OCI-LY3 (cell line): ENCODE results near the gene UMAD1.

Experiments used
- H2AFZ ChIP-seq: fragments of 200-600, 300-600 bp; shearing (Covaris generic); 2 replicates; pipeline ENCODE4 v1.6.0; 2014; ENCODE audit warnings: antibody characterized with exemption, low read depth, low read length
- H3K27ac ChIP-seq: fragments of 200-600, 300-600 bp; sonication (generic); 2 replicates; pipeline ENCODE4 v1.5.1; 2014; ENCODE audit warnings: mild to moderate bottlenecking, low read length, moderate library complexity, mixed read lengths
- H3K27me3 ChIP-seq: fragments of 200-600, 300-600 bp; sonication (generic); 2 replicates; pipeline ENCODE4 v1.6.1; 2014; ENCODE audit warnings: low read depth, low read length, mixed read lengths
- H3K36me3 ChIP-seq: fragments of 200-600, 300-600 bp; sonication (generic); replicated peaks from 2 replicates; pipeline ENCODE3; 2014; ENCODE audit warnings: low read depth, low read length, mixed read lengths
- H3K4me1 ChIP-seq: fragments of 300-600, 200-600 bp; sonication (generic); 2 replicates; pipeline ENCODE4 v1.6.1; 2014; ENCODE audit warnings: low read length, mixed read lengths
- H3K4me2 ChIP-seq: fragments of 200-600, 300-600 bp; sonication (generic); 2 replicates; pipeline ENCODE4 v1.6.1; 2014; ENCODE audit warnings: low read length, mixed read lengths
- H3K4me3 ChIP-seq: fragments of 300-600, 200-600 bp; sonication (generic); 2 replicates; pipeline ENCODE4 v1.5.1; 2014; ENCODE audit warnings: antibody characterized with exemption, mild to moderate bottlenecking, low read length, moderate library complexity
- H3K79me2 ChIP-seq: fragments of 300-600, 200-600 bp; shearing (Covaris generic); 2 replicates; pipeline ENCODE4 v1.6.1; 2014; ENCODE audit warnings: mild to moderate bottlenecking, low read length, mixed read lengths
- H3K9ac ChIP-seq: fragments of 300-600, 200-600 bp; shearing (Covaris generic); 2 replicates; pipeline ENCODE4 v1.6.0; 2014; ENCODE audit warnings: mild to moderate bottlenecking, low read length, moderate library complexity
- H3K9me3 ChIP-seq: fragments of 200-600, 300-600 bp; shearing (Covaris generic); 2 replicates; pipeline ENCODE4 v1.6.1; 2014; ENCODE audit warnings: low read length, mixed read lengths; ENCODE audit not compliant: insufficient read depth
- H4K20me1 ChIP-seq: fragments of 200-600, 300-600 bp; sonication (generic); 2 replicates; pipeline ENCODE4 v1.6.1; 2016; ENCODE audit warnings: low read length, mixed read lengths; ENCODE audit not compliant: insufficient read depth
- CTCF ChIP-seq: fragments of 200-600, 300-600 bp; sonication (generic); IDR thresholded peaks from 2 replicates; pipeline ENCODE4 v1.5.1; 2014; ENCODE audit warnings: antibody characterized with exemption, low read length, low read depth
- EZH2phosphoT487 ChIP-seq: fragments of 200-600 bp; shearing (Covaris generic); IDR thresholded peaks from 2 replicates; pipeline ENCODE4 v1.6.1; 2018; ENCODE audit warnings: antibody characterized with exemption, mixed run types, low read depth

Gene UMAD1

GRCh38 chr7:7746458-7746857, 105.9 kb downstream of the UMAD1 start:
- no peaks in the 10 kb centered on the region for H3K36me3 ChIP-seq

GRCh38 chr7:7750571-7751242, 110.2 kb downstream of the UMAD1 start:
- Histone ChIP-seq H3K4me1 (no peaks in the 10 kb centered on the region), H3K79me2 (no peaks in the 10 kb centered on the region), H3K4me2 (no peak overlapping the region), H3K9ac (no peak overlapping the region), H3K4me3 (no peak overlapping the region), H3K9me3 (no peaks in the 10 kb centered on the region), H3K27ac (no peak overlapping the region), H2AFZ (no peak overlapping the region), H3K27me3 (no peaks in the 10 kb centered on the region), H3K36me3 (no peaks in the 10 kb centered on the region), H4K20me1 (no peaks in the 10 kb centered on the region)
- TF ChIP-seq EZH2phosphoT487 = no peak
- no peak for TF ChIP-seq CTCF

More at GRCh38 chr7:7746458-7746857, 105.9 kb downstream of the UMAD1 start:
- no peak overlapping the region for H2AFZ ChIP-seq
- H3K27me3 ChIP-seq = no peaks in the 10 kb centered on the region
- TF ChIP-seq CTCF = no peak
- H3K79me2 ChIP-seq = no peaks in the 10 kb centered on the region
- H3K27ac ChIP-seq = no peak overlapping the region
- no peaks in the 10 kb centered on the region for H3K4me1 ChIP-seq
- H3K4me3 ChIP-seq = no peak overlapping the region
- H3K9ac ChIP-seq = no peak overlapping the region
- no peaks in the 10 kb centered on the region for H3K9me3 ChIP-seq
- H4K20me1 ChIP-seq = no peaks in the 10 kb centered on the region
- H3K4me2 ChIP-seq = no peak overlapping the region

GRCh38 chr7:7751243-7752092, 110.9 kb downstream of the UMAD1 start:
- Histone ChIP-seq H4K20me1 (no peaks in the 10 kb centered on the region), H3K4me1 (no peaks in the 10 kb centered on the region), H3K27me3 (no peaks in the 10 kb centered on the region), H3K36me3 (no peaks in the 10 kb centered on the region), H3K9me3 (no peaks in the 10 kb centered on the region), H3K4me2 (no peak overlapping the region), H3K4me3 (no peak overlapping the region), H3K9ac (no peak overlapping the region), H3K27ac (no peak overlapping the region), H2AFZ (no peak overlapping the region), H3K79me2 (no peaks in the 10 kb centered on the region)
- no peak for TF ChIP-seq EZH2phosphoT487
- TF ChIP-seq CTCF = no peak

- TF ChIP-seq EZH2phosphoT487 (no peak), CTCF (no peak)
- Histone ChIP-seq H3K4me3 (no peak overlapping the region), H2AFZ (no peak overlapping the region), H3K79me2 (no peaks in the 10 kb centered on the region), H4K20me1 (no peaks in the 10 kb centered on the region), H3K4me2 (no peak overlapping the region), H3K4me1 (peaks cover 3% of the 10 kb centered on the region), H3K9ac (no peak overlapping the region), H3K9me3 (no peaks in the 10 kb centered on the region), H3K27me3 (no peaks in the 10 kb centered on the region), H3K36me3 (no peaks in the 10 kb centered on the region), H3K27ac (no peak overlapping the region)
These were observed 116.0 kb downstream of the UMAD1 start for GRCh38 chr7:7756577-7756976.
